ENCODE results near the gene TMEM150C.
"Not testable (repeated sequence)": the region's sequence is repeated elsewhere in the genome, so short reads cannot be mapped to it uniquely, and the experiment has no call there.

TMEM150C gene

DNA sequence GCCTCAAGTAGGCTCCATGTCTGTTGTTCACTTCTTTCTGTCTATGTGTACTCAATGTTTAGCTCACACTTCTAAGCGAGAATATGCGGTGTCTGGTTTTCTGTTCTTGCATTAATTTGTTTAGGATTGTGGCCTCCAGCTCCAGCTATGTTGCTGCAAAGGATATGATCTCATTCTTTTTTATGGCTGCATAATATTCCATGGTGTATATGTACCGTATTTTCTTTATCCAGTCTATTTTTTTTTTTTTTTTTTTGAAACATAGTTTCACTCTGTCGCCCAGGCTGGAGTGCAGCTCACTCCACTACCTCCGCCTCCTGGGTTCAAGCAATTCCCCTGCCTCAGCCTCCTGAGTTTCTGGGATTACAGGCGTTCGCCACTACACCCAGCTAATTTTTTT is 5.7 kb upstream of the TMEM150C start:
- FAIRE-seq = no peak

DNA sequence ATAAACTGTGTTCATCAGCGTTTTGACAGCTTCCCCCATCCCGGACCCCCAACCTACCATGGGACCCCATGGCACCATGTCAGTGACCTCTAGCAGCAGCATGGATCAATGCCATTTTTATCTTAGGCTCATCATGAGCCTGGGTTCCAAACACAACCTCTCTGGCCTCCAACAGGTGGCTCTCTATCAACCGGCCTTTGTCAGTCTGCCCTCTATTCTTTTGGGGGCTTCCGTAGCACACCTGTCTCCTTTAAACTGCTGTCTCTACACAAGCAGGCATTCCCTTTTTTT is 721 bp upstream of the TMEM150C start:
- FAIRE-seq = no peak

DNA sequence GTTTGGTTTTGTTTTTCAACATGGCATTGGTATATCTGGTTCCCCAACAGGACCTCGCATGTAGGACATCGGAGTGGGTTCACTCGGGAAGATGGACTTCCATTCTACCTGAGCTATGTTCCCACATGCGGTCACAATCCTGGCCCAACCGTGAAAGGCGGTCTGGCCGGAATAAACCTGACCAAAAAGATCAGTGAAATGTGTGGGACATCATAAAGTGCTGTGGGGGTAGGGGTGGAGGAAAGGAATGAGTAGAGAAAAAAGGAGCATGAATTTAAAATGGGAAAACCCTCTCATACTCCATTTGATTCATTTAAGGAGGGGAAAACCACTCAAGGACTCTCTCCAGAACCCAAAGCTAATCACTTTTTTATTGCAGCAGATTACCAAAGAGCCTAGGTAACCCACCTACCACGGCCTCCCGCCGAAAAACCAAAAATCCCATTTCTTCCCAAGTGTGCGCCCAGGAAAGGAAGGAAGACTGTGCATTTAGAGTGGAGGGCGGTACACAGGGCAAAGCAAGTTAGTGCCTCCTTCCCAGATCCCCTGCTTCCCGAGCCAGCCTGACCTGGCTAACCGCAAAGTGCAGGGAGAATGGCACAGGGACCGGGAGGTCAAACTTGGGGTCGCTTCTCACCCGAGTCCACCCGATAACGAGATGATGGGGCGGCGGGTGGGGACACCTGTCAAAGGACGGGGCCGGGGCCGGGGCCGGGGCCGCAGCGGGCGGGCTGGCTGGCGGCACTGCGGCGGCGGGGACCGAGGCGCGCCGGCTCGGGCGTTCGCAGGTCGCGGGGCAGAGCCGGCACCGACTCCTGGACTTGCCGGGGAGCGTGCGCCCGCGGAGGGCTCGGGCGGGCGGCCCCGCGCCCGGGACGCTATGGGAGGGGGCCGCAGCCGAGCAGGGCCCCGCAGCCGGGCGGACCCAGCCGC is 669 bp downstream of the TMEM150C start:
- FAIRE-seq = no peak

DNA sequence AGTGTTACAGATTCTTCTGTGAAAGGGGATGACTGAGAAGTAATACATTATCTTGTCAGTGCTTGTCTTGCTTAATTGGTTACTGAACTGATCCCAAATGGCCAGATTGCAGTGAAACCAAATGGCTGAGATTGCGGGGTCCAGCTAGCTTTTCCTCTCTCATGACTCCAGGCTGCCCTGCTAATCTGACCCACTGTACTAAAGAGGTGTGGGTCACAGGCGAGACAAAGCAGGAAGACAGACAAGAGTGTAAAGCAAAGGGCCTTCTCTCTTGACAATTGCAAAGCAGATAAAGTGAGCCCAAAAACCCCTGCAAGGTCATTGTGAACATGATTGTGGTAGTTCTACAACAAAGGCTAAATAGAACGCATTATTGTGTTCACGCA is 2.1 kb downstream of the TMEM150C start:
- FAIRE-seq = no peak

DNA sequence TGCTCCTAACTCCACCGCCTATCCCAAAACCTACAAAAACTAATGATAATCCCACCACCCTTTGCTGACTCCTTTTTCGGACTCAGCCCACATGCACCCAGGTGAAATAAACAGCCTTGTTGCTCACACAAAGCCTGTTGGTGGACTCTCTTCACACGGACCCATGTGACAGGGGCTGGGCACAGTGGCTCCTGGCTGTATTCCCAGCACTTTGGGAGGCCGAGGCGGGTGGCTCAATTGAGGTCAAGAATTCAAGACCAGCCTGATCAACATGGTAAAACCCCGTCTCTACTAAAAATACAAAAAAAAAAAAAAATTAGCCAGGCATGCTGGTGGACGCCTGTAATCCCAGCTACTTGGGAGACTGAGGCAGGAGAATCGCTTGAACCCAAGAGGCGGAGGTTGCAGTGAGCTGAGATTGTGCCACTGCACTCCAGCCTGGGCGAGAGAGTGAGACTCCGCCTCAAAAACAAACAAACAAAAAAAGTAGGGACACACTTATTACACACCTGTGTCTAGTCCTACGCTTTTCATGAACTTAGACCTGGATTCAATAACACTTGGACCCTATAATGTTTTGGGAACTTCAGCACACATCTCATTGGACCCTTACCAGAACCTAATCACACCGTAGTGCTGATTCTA is 2.6 kb downstream of the TMEM150C start:
- FAIRE-seq = not testable (repeated sequence)

DNA sequence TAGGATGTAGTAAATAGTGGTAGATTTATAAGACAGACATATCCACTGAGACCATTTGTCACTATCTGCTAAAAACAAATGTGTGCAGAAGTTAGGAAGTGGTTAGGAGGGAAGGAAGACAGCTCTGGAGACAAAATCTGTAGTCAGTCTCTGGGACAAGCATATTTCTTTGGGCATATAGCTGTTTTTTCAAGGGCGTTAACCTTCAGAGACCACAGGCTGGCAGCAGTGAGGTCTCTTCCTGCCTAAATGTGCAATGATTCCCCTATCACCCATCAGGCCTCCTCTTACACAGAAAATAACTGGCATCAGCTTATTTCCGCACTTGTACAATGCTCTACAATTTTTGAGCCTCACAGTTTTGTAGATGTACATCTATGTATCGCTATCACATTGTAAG is 6.5 kb downstream of the TMEM150C start:
- FAIRE-seq = no peak

DNA sequence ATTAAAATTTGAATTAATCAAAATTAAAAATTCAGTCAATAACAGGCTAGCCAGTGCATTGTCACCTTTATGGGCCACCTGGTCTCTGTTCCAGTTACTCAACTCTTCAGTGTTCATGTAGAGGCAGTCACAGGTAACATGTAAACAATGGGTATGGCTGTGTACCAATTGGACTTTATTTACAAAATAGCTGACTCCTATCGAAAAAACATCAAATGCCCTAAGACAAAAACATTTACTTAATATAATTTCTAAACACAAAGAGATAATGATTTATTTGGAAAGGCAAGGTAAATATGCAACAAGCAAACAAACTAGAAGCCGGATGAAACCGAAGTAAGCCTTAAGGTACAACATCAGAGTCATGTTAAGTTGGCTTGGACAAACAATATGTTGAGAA is 8.8 kb downstream of the TMEM150C start:
- no peak for FAIRE-seq

DNA sequence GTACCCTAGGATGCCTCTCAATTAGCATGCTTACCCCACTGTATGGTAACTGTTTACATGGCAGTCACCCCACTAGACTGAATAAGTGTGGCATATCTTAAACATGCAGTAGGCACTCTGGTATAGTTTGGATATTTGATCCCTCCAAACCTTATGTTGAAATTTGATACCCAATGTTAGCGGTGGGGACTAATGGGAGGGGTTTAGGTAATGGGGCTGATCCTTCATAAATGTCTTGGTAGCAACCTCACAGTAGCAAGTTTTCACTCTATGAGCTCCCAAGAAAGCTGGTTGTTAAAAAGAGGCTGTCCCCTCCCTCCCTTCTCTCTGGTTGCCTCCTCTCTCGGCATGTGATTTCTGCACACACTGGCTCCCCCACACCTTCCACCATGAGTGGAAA is 10.1 kb downstream of the TMEM150C start:
- no peak for FAIRE-seq

DNA sequence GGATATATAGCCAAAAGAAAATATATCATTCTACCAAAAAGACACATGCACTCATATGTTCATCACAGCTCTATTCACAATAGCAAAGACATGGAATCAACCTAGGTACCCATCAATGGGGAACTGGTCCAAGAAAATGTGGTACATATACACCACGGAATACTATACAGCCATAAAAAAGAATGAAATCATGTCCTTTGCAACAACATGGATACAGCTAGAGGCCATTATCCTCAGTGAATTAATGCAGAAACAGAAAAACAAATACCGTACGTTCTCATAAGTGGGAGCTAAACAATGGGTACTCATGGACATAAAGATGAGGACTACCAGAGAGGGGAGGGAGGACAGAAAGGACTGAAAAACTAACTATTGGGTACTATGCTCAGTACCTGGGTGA is 13.9 kb downstream of the TMEM150C start:
- not testable (repeated sequence) for FAIRE-seq

DNA sequence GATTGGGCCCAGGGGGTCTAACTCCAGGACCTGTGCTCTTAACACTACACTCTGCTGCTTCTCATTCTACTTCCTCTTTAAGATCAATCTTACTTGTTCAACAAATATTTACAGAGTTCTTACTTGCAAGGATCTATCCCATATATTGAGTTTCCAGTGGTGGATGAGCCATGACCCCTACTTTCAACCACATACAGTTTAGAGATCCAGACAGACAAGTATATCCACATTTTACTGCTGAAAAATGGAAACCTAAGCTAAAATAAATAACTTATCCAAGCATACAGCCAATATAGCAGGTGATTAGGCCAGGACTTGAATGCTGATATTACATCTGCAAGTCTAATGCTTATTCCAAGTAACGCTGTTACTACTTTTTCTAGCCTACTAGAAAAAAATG is 18.7 kb downstream of the TMEM150C start:
- FAIRE-seq = no peak

DNA sequence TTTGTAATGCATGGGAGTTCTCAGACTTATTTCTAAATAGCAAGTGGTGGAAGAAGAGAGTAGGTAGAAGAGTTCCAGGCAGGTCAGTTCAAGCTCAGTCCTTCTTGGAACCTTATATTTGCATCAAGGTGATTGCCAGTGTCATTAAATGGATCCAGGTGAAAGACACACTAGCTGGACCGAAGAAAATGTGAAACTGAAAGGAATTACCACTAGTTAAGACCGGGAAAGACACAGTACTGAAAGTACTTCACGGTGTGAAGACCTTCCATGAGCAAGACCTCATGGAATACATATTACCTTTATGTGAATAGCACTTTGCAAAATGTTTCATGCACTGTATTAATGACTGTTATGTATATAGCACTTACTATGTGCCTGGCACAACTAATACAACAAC is 19.1 kb downstream of the TMEM150C start:
- no peak for FAIRE-seq

DNA sequence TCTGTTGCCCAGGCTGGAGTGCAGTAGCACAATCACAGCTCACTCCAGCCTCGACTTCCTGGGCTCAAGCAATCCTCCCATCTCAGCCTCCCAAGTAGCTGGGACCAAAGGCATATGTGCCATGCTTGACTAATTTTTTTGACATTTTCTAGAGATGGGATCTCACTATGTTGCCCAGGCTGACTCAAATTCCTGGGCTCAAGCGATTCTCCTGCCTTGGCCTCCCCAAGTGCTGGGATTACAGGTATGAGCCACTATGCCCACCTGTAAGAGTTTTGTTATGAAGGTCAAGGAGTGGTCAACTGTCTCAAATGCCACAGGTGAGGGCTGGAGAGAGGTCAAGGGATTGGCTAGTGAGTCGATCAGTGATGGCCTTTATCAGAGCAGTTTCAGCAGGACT is 32.5 kb downstream of the TMEM150C start:
- FAIRE-seq = no peak

DNA sequence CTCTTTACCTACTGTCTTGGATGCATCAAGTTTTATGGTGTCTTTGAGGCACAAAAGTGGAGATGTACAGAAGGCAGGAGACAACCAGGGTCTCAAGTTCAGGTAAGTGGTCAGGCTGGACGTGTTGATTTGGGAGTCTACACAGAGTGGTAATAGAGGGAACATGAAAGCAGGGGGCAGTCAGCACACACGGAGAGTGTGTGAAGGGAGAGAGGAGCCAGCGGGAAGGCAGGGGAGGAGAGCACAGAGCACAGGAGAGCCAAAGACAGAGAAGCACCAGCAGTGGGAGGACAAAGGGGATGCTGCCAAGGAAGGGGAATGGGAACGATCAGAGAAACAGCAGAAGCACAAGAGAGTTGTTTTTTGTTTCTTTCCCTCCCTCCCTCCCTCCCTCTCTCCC is 32.9 kb downstream of the TMEM150C start:
- no peak for FAIRE-seq

DNA sequence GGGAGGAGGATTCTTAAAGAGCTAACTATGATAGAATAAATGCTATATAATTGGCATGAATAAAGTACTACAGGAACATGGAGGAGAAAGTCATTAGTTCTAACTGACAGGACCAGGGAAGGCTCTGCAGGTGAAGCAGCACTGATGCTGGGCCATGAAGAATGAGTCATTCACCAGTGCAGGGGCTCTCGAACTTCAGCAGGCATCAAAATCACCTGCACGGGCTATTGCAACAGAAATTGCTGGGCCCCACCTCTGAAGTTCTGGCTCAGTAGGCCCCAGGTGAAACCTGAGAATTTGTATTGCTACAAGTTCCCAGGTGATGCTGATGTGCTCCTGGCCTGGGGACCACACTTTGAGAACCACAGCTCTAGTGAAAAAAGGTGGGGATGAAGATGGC is 33.7 kb downstream of the TMEM150C start:
- FAIRE-seq = no peak

DNA sequence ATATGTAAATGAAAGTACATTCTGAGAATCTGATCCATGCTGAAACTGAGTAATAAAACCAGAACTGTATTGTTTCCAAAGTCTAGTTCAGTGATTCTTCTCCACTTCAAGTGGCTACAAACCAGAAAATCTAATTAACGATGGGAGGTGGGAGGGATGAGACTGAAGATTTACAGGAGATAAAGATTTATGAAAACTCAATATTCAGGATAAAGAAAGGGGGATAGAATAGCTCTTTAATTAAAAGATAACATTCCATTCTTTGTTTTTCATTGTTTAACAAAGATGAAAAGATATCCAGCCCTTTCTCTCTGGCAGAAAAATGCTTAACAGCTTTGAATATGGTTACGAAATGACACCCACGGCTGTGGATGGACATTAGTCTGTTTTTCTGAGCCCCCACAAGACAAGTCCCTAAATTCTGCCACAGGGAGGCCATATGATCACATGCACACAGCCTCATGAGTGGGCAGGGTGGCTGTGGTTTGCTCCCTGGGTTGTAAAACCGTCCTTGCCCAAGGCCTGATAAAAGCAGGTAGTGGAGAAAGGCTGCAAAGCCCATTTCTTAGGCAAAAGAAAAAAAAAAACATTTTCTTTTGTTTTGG is 36.4 kb downstream of the TMEM150C start:
- FAIRE-seq = no peak

DNA sequence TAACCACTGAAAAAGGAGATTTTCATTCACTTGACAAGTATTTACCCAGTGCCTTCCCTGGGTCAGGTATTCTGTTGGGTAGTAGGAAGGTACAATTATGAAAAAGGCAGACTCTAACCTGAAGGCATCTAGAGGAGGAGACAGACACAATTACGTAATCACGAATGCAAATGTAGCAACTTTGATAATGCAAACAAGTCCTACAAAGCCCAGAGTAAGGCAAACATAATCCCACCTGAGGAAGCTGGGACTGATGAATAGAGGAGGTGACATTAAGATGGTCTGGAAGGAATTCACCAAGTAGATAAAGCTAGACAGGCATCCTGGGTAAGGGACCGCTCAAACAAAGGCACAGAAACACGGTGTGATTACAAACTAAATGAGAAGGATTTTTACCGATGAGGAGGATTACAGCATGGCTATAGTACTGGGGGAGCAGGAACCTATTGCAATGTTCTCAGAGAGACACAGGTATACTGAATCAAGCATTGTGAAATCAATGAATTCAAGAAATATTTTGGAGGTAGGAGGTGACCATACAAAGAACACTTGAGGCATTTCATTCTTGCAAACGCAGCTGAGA is 37.1 kb downstream of the TMEM150C start:
- FAIRE-seq = no peak

DNA sequence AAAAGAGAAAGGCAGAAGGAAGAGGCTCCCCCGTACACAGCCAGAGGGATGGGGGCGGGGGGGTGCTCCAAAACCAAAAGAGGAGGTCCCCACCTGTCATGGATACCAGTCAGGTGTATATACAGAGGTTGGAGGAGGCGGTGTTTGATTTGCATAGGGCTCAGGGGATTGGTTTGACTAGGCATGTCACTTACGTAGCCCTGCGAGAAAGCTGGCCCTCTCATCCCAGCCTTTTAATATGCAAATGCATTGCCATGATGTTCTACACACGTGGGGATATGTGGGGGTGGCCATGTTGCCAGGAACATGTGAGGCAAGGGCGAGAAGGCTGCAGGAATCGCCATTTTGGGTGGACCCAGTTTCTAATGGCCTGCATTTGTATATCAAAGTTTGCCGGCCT is 38.6 kb downstream of the TMEM150C start:
- FAIRE-seq = no peak

DNA sequence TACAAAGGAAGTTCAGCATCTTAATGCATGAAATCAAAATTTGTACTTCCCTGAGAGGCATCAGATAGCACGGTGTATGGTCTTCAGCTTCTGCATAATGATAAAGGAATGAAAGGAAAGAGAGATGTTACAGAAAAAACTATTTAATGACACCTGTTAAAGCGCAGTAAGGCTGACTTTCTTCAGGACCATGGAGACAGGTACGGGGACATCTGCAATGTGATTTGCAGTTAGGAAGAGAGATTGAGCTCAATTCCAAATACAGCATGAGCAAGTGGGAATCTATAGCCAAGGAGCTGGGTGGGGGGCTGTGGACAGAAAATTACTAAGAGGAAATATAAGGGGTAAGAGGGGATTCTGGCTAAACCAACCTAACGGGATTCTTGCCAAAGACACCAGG is 39.3 kb downstream of the TMEM150C start:
- no peak for FAIRE-seq

DNA sequence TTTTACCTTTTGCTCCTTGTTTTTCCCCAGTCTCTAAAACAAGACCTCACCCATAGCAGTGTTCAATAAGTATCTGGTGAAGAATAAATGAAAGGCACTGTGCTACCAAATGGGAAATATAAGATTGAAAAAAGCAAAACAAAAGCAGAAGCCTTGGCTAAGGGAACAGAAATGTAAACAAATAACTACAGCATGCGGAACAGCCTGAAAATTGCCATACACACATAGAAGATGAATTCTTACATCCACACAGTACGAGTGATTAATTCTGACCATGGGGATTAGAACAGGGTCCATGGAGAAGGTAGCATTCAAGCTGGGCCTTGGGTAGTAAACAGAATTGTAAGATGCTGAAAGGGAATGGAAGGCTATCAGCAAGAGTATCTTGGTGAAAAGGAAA is 40.5 kb downstream of the TMEM150C start:
- FAIRE-seq = no peak

DNA sequence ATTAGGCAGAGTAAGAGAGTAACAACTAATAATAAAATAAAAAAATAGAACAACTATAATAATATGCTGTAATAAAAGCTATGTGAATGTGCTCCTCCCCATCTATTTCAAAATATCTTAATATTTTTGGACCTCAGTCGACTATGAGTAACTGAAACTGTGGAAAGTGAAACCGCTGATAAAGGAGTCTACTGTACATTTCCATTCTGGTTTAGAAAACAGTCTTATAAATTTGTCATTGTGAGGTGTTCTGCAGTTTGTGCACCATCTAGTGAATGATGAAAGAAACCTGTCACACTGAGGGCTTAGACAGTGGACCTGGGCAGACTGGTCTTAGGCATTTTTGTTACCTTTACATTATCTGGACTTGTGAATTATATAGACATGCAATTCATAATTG is 42.0 kb downstream of the TMEM150C start:
- no peak for FAIRE-seq

DNA sequence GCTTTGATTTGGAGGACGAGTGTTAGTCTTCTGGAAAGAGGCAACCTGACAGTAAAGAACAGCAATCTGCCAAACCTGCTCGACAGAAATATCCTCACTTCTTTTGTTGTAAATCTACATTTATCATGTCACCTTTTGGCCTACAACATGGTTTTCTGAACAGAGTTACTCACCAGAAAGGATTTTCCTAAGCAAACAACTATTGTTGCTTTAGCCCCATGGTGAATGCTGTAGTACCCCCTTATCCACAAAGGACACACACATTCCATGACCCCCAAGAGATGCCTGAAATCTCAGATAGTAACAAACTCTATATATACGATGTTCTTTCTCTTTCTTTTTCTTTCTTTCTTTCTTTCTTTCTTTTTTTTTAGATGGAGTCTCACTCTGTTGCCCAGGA is 42.7 kb downstream of the TMEM150C start:
- FAIRE-seq = no peak

DNA sequence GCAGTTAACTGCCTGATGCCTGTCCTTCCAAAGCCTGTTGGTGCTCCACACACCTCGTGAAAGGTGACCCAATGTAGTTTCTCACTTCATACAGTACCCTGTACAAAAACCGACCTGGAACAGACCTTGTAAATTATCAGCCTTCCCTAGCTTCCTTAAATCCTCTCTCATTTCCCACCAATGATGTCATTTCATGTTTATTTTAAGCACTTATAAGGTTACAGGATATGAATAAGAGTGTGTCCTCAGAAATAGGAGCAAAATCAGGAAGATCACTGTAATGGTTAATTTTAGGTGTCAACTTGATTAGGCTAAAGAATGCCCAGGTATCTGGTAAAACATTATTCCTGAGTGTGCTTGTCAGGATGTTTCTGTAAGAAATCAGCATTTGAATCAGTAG is 44.7 kb downstream of the TMEM150C start:
- FAIRE-seq = no peak

DNA sequence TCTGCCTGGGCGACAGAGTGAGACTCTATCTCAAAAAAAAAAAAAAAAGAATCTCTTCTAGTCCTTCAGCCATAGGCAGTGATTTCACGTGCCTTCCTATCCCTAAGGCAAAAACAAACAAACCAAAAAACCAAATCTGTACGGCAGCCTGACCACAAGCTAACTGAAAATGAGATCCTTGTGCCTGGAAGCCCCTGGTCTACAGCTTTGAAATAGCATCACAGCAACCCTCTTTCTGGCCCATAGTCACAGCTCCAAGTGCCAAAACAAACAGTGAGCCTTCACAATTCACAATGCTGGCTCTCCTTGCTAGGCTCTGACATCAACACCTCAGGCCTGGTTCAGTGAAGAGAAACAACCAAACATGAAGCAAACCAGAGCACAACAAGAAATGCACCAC is 46.1 kb downstream of the TMEM150C start:
- no peak for FAIRE-seq

DNA sequence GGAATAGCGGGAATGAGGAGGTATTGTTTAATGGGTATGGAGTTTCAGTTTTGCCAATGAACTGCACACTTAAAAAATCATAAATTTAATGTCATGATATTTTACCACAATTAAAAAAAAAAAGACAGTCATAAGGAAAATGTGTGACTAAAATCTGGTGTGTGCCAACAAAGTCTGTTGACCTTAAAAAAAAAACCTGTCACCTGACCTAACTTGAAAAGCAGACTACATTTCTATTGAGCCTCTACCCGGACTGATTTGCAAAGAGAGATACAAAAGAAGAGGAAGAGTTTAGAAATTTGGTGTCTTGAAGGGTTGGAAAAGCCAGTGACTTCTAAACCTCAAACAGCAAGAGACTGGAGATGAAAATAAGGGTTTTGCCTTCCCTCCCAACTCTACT is 48.4 kb downstream of the TMEM150C start:
- no peak for FAIRE-seq
